ENCODE data around the gene ISG15. TPM values are rescaled to one million over a fixed set of nuclear protein-coding genes. Genes with fewer than 3 reads are reported as not detected.

Gene ISG15
- total and polyA plus RNA-seq, 2 of the 13 experiments (the other 11 are each of a cell fraction or from before 2014, with no cell fraction given) = 42.1 to 54.9 TPM

GRCh38 chr1:1037366-1038327, 24.4 kb downstream of the ISG15 start (continued):
- TF ChIP-seq BCL3 (CRISPR knock-in tag; IDR thresholded peaks at IDR 0.05) (no peak), SP4 (CRISPR knock-in tag; IDR thresholded peaks at IDR 0.05) (peak; percentile 22; the same call in 1 of the 2 replicates), ZMYM4 (CRISPR knock-in tag; IDR thresholded peaks at IDR 0.05) (peak; percentile 60; the same call in 1 of the 2 replicates), ZFY (CRISPR knock-in tag; IDR thresholded peaks at IDR 0.05) (peak; percentile 31; the same call in 1 of the 2 replicates), POGK (CRISPR knock-in tag; conservative IDR thresholded peaks at IDR 0.05) (no peak), MYNN (CRISPR knock-in tag; IDR thresholded peaks at IDR 0.05; ENCODE audit: low read depth) (no peak), ZNF83 (CRISPR knock-in tag; IDR thresholded peaks at IDR 0.05; ENCODE audit: borderline replicate concordance) (no peak), RXRA (CRISPR knock-in tag; IDR thresholded peaks at IDR 0.05) (peak; percentile 44), PHF21A (CRISPR knock-in tag; IDR thresholded peaks at IDR 0.05) (peak; percentile 72), PRPF4 (IDR thresholded peaks at IDR 0.05; ENCODE audit: low read depth, low read length, poor library complexity, severe bottlenecking) (no peak), DNMT1 (CRISPR knock-in tag; IDR thresholded peaks at IDR 0.05) (no peak), AKNA (CRISPR knock-in tag; IDR thresholded peaks at IDR 0.05; ENCODE audit: borderline replicate concordance) (no peak), ZBTB44 (CRISPR knock-in tag; IDR thresholded peaks at IDR 0.05) (no peak), MTF2 (CRISPR knock-in tag; IDR thresholded peaks at IDR 0.05; ENCODE audit: borderline replicate concordance) (no peak), ARNTL (CRISPR knock-in tag; IDR thresholded peaks at IDR 0.05) (no peak), PAF1 (CRISPR knock-in tag; IDR thresholded peaks at IDR 0.05) (no peak), ZIK1 (CRISPR knock-in tag; IDR thresholded peaks at IDR 0.05; ENCODE audit: borderline replicate concordance, low read depth) (no peak), NPAS2 (CRISPR knock-in tag; IDR thresholded peaks at IDR 0.05; ENCODE audit: borderline replicate concordance) (no peak), XBP1 (CRISPR knock-in tag; IDR thresholded peaks at IDR 0.05) (no peak)

All from HepG2 (cell line).